Loucy (cell line): ENCODE measurements around the gene WTIP.
A peak's percentile ranks its signal among the peaks of the same experiment; 100 is the strongest.

Experiments used
- H2AFZ ChIP-seq: fragments of 200-600 bp; sonication (generic); 2 replicates; pipeline ENCODE4 v1.6.0; 2016; ENCODE audit warnings: antibody characterized with exemption, mild to moderate bottlenecking, low read length, moderate library complexity
- H3F3A ChIP-seq: fragments of 200-600 bp; 2 replicates; pipeline ENCODE4 v1.6.0; 2016; ENCODE audit warnings: antibody characterized with exemption, low read depth, mild to moderate bottlenecking
- H3K27me3 ChIP-seq: fragments of 200-600 bp; sonication (generic); 2 replicates; pipeline ENCODE4 v1.6.1; 2014; ENCODE audit warnings: low read length, mild to moderate bottlenecking; ENCODE audit not compliant: insufficient read depth, poor library complexity, severe bottlenecking
- H3K36me3 ChIP-seq: fragments of 200-600 bp; sonication (generic); 2 replicates; pipeline ENCODE4 v1.6.1; 2016; ENCODE audit warnings: low read length; ENCODE audit not compliant: insufficient read depth
- H3K4me1 ChIP-seq: fragments of 200-600 bp; sonication (generic); 2 replicates; pipeline ENCODE4 v1.5.1; 2014; ENCODE audit warnings: low read length, mild to moderate bottlenecking; ENCODE audit not compliant: insufficient read depth, poor library complexity, severe bottlenecking
- H3K4me2 ChIP-seq: fragments of 200-600 bp; sonication (generic); 2 replicates; pipeline ENCODE4 v1.6.0; 2014; ENCODE audit warnings: antibody characterized with exemption, low read length, low read depth, mild to moderate bottlenecking; ENCODE audit not compliant: poor library complexity, severe bottlenecking
- H3K4me3 ChIP-seq: fragments of 200-600 bp; sonication (generic); 2 replicates; pipeline ENCODE4 v1.5.1; 2014; ENCODE audit warnings: low read length, mild to moderate bottlenecking, mixed read lengths; ENCODE audit not compliant: poor library complexity, severe bottlenecking
- H3K79me2 ChIP-seq: fragments of 200-600 bp; sonication (generic); 2 replicates; pipeline ENCODE4 v1.6.1; 2014; ENCODE audit warnings: low read length; ENCODE audit not compliant: insufficient read depth
- H3K9ac ChIP-seq: fragments of 200-600 bp; sonication (generic); 2 replicates; pipeline ENCODE4 v1.6.0; 2014; ENCODE audit warnings: mild to moderate bottlenecking, low read depth, low read length, moderate library complexity; ENCODE audit not compliant: poor library complexity, severe bottlenecking
- H3K9me2 ChIP-seq: fragments of 200-600 bp; sonication (generic); replicated peaks from 2 replicates; pipeline ENCODE4 v1.6.1; 2016; ENCODE audit warnings: low read depth, low read length, mixed read lengths
- H3K9me3 ChIP-seq: fragments of 200-600 bp; sonication (generic); 2 replicates; pipeline ENCODE4 v1.6.1; 2014; ENCODE audit warnings: mild to moderate bottlenecking, antibody characterized with exemption, low read length, low read depth; ENCODE audit not compliant: insufficient read depth
- H4K20me1 ChIP-seq: fragments of 200-600 bp; sonication (generic); 2 replicates; pipeline ENCODE4 v1.6.0; 2014; ENCODE audit warnings: antibody characterized with exemption, low read length, mild to moderate bottlenecking; ENCODE audit not compliant: insufficient read depth, poor library complexity, severe bottlenecking
- EZH2phosphoT487 ChIP-seq: fragments of 200-600 bp; IDR thresholded peaks from 2 replicates; pipeline ENCODE4 v1.6.1; 2018; ENCODE audit warnings: antibody characterized with exemption, mild to moderate bottlenecking, moderate library complexity, borderline replicate concordance
- TF ChIP-seq, protein P1 (sequence below): fragments of 200-600 bp; sonication (generic); conservative IDR thresholded peaks from 2 replicates; pipeline ENCODE4 v1.5.1; 2014; ENCODE audit warnings: mild to moderate bottlenecking, antibody characterized with exemption, low read length

The WTIP gene

DNA sequence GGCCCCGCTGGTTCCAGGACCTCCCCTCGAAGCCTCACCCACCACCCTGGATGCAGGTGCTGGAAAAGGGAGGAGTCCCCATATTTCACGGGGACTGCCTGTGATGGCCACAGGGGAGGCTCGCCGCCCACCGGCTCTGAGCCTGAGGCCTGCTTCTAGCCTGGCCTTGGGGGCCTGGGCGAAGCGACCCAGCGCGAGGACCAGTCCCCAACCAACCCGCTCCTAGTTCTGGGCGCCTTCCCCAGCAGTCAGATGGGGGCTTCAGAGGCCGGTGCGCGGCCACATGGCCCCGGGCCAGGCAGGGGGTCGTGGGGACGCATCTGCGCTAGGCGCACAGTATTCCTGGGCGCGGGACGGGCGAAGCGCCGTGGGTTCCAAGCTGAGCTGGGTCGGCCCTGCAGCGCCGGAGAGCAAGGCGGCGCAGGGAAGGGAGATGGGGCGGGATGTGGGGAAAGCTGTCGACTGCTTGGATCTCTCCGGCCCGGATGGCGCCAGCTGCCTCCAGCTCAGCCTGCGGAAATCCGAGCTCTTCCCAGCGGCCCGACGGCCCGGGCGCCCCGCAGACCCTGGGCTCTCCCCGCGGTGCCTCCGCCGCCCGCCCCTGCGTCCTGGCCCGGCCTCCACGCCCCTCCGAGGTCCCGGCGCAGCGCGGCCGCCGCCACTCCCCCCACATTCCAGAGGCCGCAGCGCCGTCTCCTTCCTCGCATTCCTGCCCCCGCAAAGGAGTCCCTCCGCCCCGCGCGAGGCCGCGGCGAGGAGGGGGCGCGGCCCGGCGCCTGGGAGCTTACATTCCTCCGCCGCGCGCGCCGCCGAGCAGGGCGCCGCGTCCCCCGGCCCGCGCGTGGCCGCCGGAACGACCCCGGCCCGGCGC lies at the start of gene WTIP:
Gene WTIP, plus strand, starts transcription at position 788 of the 871 bp plus-strand sequence. CDS start 217 bp downstream, outside the sequence.
- H3K4me2 ChIP-seq = no peak within 1 kb of the TSS
- H3K4me3 ChIP-seq = no peak within 1 kb of the TSS
- H3K9me2 ChIP-seq = no peaks in the 10 kb centered on the region
- no peaks in the 10 kb centered on the region for H3K9me3 ChIP-seq
- H3K79me2 ChIP-seq = no peaks in the 10 kb centered on the region
- no peaks in the 10 kb centered on the region for H3K27me3 ChIP-seq
- H3F3A ChIP-seq = no peaks in the 10 kb centered on the region
- no peak within 1 kb of the TSS for H2AFZ ChIP-seq
- no peak within 1 kb of the TSS for H3K9ac ChIP-seq
- H3K36me3 ChIP-seq = no peaks in the 10 kb centered on the region
- TF ChIP-seq, protein P1, sequence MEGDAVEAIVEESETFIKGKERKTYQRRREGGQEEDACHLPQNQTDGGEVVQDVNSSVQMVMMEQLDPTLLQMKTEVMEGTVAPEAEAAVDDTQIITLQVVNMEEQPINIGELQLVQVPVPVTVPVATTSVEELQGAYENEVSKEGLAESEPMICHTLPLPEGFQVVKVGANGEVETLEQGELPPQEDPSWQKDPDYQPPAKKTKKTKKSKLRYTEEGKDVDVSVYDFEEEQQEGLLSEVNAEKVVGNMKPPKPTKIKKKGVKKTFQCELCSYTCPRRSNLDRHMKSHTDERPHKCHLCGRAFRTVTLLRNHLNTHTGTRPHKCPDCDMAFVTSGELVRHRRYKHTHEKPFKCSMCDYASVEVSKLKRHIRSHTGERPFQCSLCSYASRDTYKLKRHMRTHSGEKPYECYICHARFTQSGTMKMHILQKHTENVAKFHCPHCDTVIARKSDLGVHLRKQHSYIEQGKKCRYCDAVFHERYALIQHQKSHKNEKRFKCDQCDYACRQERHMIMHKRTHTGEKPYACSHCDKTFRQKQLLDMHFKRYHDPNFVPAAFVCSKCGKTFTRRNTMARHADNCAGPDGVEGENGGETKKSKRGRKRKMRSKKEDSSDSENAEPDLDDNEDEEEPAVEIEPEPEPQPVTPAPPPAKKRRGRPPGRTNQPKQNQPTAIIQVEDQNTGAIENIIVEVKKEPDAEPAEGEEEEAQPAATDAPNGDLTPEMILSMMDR = no peak
- TF ChIP-seq EZH2phosphoT487 = no peak
- no peaks in the 10 kb centered on the region for H4K20me1 ChIP-seq
- no peaks in the 10 kb centered on the region for H3K4me1 ChIP-seq

DNA sequence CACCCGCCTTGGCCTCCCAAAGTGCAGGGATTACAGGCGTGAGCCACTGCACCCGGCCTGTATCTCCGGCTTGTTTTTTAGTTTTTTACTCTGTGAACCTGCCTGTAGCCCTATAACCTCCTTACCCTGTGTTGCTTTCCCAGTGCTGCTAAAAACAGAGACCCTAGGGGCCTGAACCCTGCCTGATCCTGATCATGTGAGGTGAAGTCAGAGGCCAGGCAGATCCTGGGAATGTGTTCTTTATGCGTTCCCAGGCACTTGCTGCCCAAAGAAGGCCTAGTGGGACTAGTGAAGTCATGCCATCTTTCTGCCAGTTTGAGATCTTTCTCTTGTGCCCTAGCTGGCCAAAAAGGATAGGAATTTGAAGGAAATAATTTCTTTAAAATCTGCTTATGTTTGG lies 48.8 kb upstream of the WTIP start:
- no peaks in the 10 kb centered on the region for H3F3A ChIP-seq
- H3K79me2 ChIP-seq = peaks cover 96% of the 10 kb centered on the region
- H3K9ac ChIP-seq = peak overlapping the region; percentile 33
- no peaks in the 10 kb centered on the region for H3K9me3 ChIP-seq
- peak overlapping the region; percentile 89 for H3K4me2 ChIP-seq
- no peak overlapping the region for H2AFZ ChIP-seq
- H4K20me1 ChIP-seq = peaks cover 82% of the 10 kb centered on the region
- TF ChIP-seq, protein P1 = no peak
- no peak for TF ChIP-seq EZH2phosphoT487
- no peaks in the 10 kb centered on the region for H3K27me3 ChIP-seq
- peaks cover 40% of the 10 kb centered on the region for H3K36me3 ChIP-seq
- peaks cover 36% of the 10 kb centered on the region for H3K4me1 ChIP-seq
- H3K4me3 ChIP-seq = peak overlapping the region; percentile 81
- H3K9me2 ChIP-seq = no peaks in the 10 kb centered on the region

DNA sequence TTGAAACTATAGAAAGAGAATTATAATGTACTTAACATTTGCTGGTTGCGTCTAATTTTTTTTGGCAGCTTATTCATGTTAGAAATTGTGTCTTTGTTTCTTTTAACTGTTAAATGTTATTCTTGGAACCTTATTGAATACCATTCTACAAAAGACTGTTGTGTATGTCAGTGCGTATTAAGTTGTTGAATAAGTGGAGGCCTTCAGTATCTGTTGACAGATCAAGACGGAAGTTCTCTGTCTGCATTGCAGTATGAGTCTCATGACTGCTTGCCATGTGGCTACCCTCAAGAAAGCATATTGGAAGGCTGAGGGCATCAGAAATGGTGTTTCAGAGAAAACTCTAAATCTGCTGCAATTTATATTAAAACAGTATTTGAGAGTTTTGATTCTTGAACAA lies 44.8 kb upstream of the WTIP start:
- Histone ChIP-seq H3K4me3 (no peak overlapping the region), H3K4me2 (no peak overlapping the region), H3K27me3 (no peaks in the 10 kb centered on the region), H2AFZ (no peak overlapping the region), H3K79me2 (peaks cover 92% of the 10 kb centered on the region), H4K20me1 (peaks cover 83% of the 10 kb centered on the region), H3K9me2 (no peaks in the 10 kb centered on the region), H3K4me1 (peaks cover 18% of the 10 kb centered on the region), H3K9ac (no peak overlapping the region), H3K36me3 (peaks cover 72% of the 10 kb centered on the region), H3K9me3 (no peaks in the 10 kb centered on the region), H3F3A (no peaks in the 10 kb centered on the region)
- TF ChIP-seq, protein P1 = no peak
- no peak for TF ChIP-seq EZH2phosphoT487
